SK-N-SH treated with all-trans-retinoic acid at 6 μM for 48 hours (cell line): Measurements from ENCODE around the gene HPS1.

Source experiments
- ATAC-seq: fragments of 200-7000 bp; cut with Tn5 transposase; 3 replicates; pipeline ENCODE4 v1.9.1; 2020; ENCODE audit warnings: mild to moderate bottlenecking, moderate library complexity
- ARNTL ChIP-seq: fragments of 450-650 bp; formaldehyde crosslinking; IDR thresholded peaks from 2 replicates; pipeline ENCODE4 v1.5.0; 2020; ENCODE audit warnings: low read depth, mild to moderate bottlenecking, moderate library complexity, borderline replicate concordance
- CREB5 ChIP-seq: fragments of 250-450 bp; sonication (Bioruptor Pico); IDR thresholded peaks from 2 replicates; pipeline ENCODE4 v1.5.1; 2020; ENCODE audit warnings: low read depth, mild to moderate bottlenecking, moderate library complexity
- CSDC2 ChIP-seq: fragments of 250-450 bp; sonication (Bioruptor Pico); IDR thresholded peaks from 2 replicates; pipeline ENCODE4 v1.5.0; 2020; ENCODE audit warnings: mild to moderate bottlenecking, moderate library complexity
- CSRNP3 ChIP-seq: fragments of 250-450 bp; sonication (Bioruptor Pico); IDR thresholded peaks from 2 replicates; pipeline ENCODE4 v1.5.1; 2021; ENCODE audit warnings: mild to moderate bottlenecking, moderate library complexity
- ESRRG ChIP-seq: fragments of 250-450 bp; sonication (Bioruptor Pico); IDR thresholded peaks from 2 replicates; pipeline ENCODE4 v1.6.1; 2021; ENCODE audit warnings: mild to moderate bottlenecking
- ISL1 ChIP-seq: fragments of 250-450 bp; sonication (Bioruptor Pico); IDR thresholded peaks from 2 replicates; pipeline ENCODE4 v2.1.2; 2022; ENCODE audit warnings: mild to moderate bottlenecking, moderate library complexity
- OSR1 ChIP-seq: fragments of 250-450 bp; sonication (Bioruptor Pico); IDR thresholded peaks from 2 replicates; pipeline ENCODE4 v1.8.0; 2022; ENCODE audit warnings: moderate library complexity, mild to moderate bottlenecking, inconsistent platforms
- PATZ1 ChIP-seq: fragments of 250-450 bp; sonication (Bioruptor Pico); IDR thresholded peaks from 2 replicates; pipeline ENCODE4 v1.8.0; 2020; ENCODE audit warnings: mild to moderate bottlenecking, moderate library complexity, borderline replicate concordance
- POU6F1 ChIP-seq: fragments of 250-450 bp; sonication (Bioruptor Pico); IDR thresholded peaks from 2 replicates; pipeline ENCODE4 v1.8.0; 2021; ENCODE audit warnings: low read depth, mild to moderate bottlenecking, moderate library complexity, borderline replicate concordance
- PPARA ChIP-seq: fragments of 250-450 bp; sonication (Bioruptor Pico); IDR thresholded peaks from 2 replicates; pipeline ENCODE4 v1.5.0; 2020; ENCODE audit warnings: mild to moderate bottlenecking, borderline replicate concordance
- RARB ChIP-seq: fragments of 250-450 bp; sonication (Bioruptor Pico); IDR thresholded peaks from 2 replicates; pipeline ENCODE4 v1.8.0; 2021; ENCODE audit warnings: mild to moderate bottlenecking, moderate library complexity
- TCF4 ChIP-seq: fragments of 250-450 bp; sonication (Bioruptor Pico); IDR thresholded peaks from 2 replicates; pipeline ENCODE4 v1.8.0; 2021; ENCODE audit warnings: mild to moderate bottlenecking, moderate library complexity, borderline replicate concordance
- TOX ChIP-seq: fragments of 250-450 bp; sonication (Bioruptor Pico); IDR thresholded peaks from 2 replicates; pipeline ENCODE4 v1.8.0; 2021; ENCODE audit warnings: mild to moderate bottlenecking, moderate library complexity, borderline replicate concordance
- TSHZ2 ChIP-seq: fragments of 250-450 bp; sonication (Bioruptor Pico); IDR thresholded peaks from 2 replicates; pipeline ENCODE4 v1.5.0; 2020; ENCODE audit warnings: mild to moderate bottlenecking, moderate library complexity
- ZFP3 ChIP-seq: fragments of 250-450 bp; sonication (Bioruptor Pico); IDR thresholded peaks from 2 replicates; pipeline ENCODE4 v1.5.0; 2020; ENCODE audit warnings: mild to moderate bottlenecking, moderate library complexity
- ZFP30 ChIP-seq: fragments of 450-650 bp; formaldehyde crosslinking; IDR thresholded peaks from 2 replicates; pipeline ENCODE4 v1.5.0; 2022; ENCODE audit warnings: mild to moderate bottlenecking, moderate library complexity
- ZNF565 ChIP-seq: fragments of 450-650 bp; formaldehyde crosslinking; conservative IDR thresholded peaks from 2 replicates; pipeline ENCODE4 v1.5.0; 2020; ENCODE audit warnings: low read depth, mild to moderate bottlenecking, moderate library complexity
- ZNF8 ChIP-seq: fragments of 450-650 bp; formaldehyde crosslinking; IDR thresholded peaks from 2 replicates; pipeline ENCODE4 v1.5.0; 2020; ENCODE audit warnings: mild to moderate bottlenecking, moderate library complexity

Gene HPS1

GRCh38 chr10:98446661-98447221, at the start of gene HPS1:
TSS of gene HPS1 (minus strand) at chr10:98446935. CDS start at chr10:98443240, 3,695 bp downstream.
- peak; percentile 97 for ATAC-seq
- no peak for TF ChIP-seq CSRNP3 (CRISPR knock-in tag)
- no peak for TF ChIP-seq PPARA (CRISPR knock-in tag)
- TF ChIP-seq CREB5 (CRISPR knock-in tag): no peak
- TF ChIP-seq PATZ1 (CRISPR knock-in tag): 0 out of 2 replicates have a peak, but pooled peaks have one; percentile 27
- TF ChIP-seq ESRRG (CRISPR knock-in tag): no peak
- no peak for TF ChIP-seq ZNF8 (CRISPR knock-in tag)
- 0 out of 2 replicates have a peak, but pooled peaks have one; percentile 47 for TF ChIP-seq ZFP3
- no peak for TF ChIP-seq TCF4 (CRISPR knock-in tag)
- TF ChIP-seq ZFP30 (CRISPR knock-in tag): no peak
- no peak for TF ChIP-seq TSHZ2 (CRISPR knock-in tag)
- no peak for TF ChIP-seq CSDC2 (CRISPR knock-in tag)
- TF ChIP-seq ARNTL (CRISPR knock-in tag): peak; percentile 90; the same call in 1 of the 2 replicates

GRCh38 chr10:98492763-98493162, 46.0 kb upstream of the HPS1 start:
- ATAC-seq: no peak
- TF ChIP-seq ZNF565 (CRISPR knock-in tag): no peak
- no peak for TF ChIP-seq ZNF8 (CRISPR knock-in tag)
- no peak for TF ChIP-seq POU6F1 (CRISPR knock-in tag)
- no peak for TF ChIP-seq TOX (CRISPR knock-in tag)
- TF ChIP-seq CREB5 (CRISPR knock-in tag): no peak
- TF ChIP-seq CSDC2 (CRISPR knock-in tag): no peak
- no peak for TF ChIP-seq OSR1
- no peak for TF ChIP-seq TSHZ2 (CRISPR knock-in tag)
- no peak for TF ChIP-seq ESRRG (CRISPR knock-in tag)
- no peak for TF ChIP-seq ISL1 (CRISPR knock-in tag)
- TF ChIP-seq RARB (CRISPR knock-in tag): no peak
- TF ChIP-seq PATZ1 (CRISPR knock-in tag): no peak
- no peak for TF ChIP-seq ZFP30 (CRISPR knock-in tag)
- TF ChIP-seq, all 23 proteins: peak for 0
